T-helper 2 cell (primary cell): ENCODE data around the gene PAXIP1.
"Not testable (repeated sequence)": the region's sequence is repeated elsewhere in the genome, so short reads cannot be mapped to it uniquely, and the experiment has no call there.

ENCODE experiments used
- DNase-seq, 5 experiments: peaks; one replicate each; pipeline versions ENCODE4 v3.0.0 to v3.0.0-alpha.2; 2012 to 2022

Gene PAXIP1

DNA sequence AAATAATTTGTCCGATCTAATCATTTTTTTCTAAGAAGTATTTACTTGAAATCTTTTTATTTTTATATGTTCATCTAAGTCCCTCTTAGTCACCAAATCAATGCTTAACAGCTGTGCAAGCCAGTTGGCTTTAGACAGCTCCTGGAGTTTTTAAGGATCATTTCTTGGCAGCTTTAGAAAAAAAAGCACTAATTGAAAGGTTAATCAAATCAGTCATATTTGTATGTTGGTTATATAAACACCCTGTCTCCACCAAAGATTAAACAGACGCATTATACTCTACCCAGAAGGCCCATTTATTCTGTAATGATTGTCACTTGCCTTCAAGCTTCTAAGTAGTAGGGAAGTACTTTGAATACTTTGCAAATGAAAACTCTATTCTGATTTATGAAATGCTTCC lies 60.2 kb downstream of the PAXIP1 start:
- no peak for DNase-seq

GRCh38 chr7:154937837-154938236 lies 65.1 kb downstream of the PAXIP1 start:
- DNase-seq = no peak

- DNase-seq = not testable (repeated sequence)
These were observed 68.5 kb downstream of the PAXIP1 start for GRCh38 chr7:154934353-154934952.

GRCh38 chr7:154931906-154932305 lies 71.0 kb downstream of the PAXIP1 start:
- DNase-seq = no peak

DNA sequence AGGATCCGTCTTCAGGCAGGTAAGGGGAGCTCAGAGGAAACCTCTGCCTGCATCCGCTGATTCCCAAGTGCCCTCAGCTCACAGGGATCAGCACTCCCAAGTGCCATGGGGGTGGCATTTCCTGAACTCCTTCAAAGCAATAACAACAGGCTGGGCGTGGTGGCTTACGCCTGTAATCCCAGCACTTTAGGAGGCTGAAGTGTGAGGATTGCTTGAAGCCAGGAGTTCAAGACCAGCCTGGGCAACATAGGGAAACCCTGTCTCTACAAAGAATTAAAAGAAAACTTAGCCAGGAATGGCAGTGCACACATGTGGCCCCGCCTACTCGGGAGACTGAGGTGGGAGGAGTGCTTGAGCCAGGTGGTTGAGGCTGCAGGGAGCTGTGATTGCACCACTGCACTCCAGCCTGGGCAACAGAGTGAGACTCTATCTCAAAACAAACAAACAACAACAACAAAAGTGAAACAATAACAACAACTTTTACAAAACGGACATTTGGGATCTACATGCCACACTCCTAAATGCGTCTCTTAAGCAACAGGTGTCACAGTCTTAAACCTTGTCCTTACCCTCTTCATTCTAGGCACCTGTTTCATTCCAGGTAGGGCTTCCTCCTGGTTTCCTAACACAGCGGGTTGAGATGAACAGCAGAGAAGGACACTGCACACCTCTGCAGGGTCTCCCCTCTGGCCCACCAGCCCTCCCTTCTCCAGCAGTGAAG lies 73.8 kb downstream of the PAXIP1 start:
- DNase-seq = no peak

DNA sequence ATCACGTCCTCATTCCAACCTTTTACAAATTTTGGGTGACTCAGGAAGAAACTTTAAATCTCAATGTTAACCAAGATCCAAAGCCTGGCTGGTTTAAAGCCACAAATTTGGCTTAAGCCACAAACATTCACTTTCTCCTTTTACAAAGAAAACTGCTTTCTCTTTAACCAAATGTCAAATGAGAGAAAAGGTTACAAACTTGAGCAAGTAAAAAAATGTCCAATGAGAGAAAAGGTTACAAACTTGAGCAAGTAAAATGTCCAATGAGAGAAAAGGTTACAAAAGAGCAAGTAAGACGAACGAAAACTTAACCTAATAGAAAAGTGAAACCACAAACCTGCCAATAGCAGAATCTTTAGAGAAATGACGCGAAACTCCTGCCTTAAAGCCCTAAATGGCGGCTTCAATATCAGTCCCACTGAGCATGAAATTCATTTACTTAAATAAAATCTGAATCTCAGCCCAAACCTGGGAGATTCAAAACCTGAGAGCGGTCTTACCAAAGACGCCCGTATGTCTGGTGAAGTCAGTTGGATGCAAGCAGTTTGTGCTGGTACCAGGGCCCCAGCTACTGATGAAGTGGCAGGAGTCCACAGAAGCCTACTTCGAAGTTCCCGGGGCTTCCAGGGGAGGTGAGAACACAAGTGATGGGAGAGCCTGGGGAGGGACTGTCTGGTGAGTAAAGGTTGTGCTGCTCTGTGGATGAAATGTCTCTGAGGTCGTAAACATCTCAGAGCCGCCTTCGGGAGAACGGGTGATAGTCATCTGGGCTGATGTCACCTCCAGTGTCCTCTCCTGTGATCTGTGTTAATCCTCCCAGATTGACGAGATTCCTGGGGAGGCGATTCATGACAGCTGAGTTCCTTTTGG lies 74.6 kb downstream of the PAXIP1 start:
- DNase-seq = peak in 2 of 5 experiments; percentile 93 to 94

GRCh38 chr7:154927624-154928125 lies 75.2 kb downstream of the PAXIP1 start:
- peak in 4 of 5 experiments; percentile 64 to 87 (median 65) for DNase-seq

DNA sequence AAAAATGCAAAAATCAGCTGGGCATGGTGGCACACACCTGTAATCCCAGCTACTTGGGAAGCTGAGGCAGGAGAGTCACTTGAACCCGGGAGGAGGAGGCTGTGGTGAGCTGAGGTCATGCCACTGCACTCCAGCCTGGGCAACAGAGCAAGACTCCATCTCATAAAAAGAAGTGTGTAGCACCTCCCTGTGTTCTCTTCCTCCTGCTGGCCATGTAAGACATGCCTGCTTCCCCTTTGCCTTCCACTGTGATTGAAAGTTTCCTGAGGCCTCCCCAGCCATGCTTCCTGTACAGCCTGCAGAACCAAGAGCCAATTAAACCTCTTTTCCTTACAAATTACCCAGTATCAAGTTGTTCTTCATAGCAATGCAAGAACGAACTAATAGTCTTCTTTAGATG lies 80.5 kb downstream of the PAXIP1 start:
- DNase-seq = not testable (repeated sequence)

- no peak for DNase-seq
These were observed 83.3 kb downstream of the PAXIP1 start for GRCh38 chr7:154919344-154920225.

GRCh38 chr7:154918741-154919140 lies 84.2 kb downstream of the PAXIP1 start:
- DNase-seq = no peak

DNA sequence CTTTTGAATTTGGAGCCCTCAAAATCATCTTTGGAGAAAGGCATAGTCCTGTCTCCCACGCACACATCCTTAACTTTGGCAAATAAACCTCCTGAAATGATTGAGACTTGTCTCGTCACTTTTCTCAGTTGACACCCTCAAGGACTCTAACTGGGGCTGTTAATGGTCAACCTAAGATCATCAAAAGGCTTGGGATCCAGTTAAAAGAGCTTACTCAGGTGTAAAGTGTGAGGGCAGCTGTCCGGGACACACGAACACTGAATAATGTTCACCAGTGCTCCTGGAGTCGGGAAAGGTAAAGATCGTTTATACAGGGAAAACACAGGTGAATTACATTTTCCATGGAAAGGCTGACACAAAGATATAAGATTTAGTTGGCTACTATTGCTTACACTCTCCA lies 84.7 kb downstream of the PAXIP1 start:
- no peak for DNase-seq

GRCh38 chr7:154917808-154918160 lies 85.1 kb downstream of the PAXIP1 start:
- no peak for DNase-seq

DNA sequence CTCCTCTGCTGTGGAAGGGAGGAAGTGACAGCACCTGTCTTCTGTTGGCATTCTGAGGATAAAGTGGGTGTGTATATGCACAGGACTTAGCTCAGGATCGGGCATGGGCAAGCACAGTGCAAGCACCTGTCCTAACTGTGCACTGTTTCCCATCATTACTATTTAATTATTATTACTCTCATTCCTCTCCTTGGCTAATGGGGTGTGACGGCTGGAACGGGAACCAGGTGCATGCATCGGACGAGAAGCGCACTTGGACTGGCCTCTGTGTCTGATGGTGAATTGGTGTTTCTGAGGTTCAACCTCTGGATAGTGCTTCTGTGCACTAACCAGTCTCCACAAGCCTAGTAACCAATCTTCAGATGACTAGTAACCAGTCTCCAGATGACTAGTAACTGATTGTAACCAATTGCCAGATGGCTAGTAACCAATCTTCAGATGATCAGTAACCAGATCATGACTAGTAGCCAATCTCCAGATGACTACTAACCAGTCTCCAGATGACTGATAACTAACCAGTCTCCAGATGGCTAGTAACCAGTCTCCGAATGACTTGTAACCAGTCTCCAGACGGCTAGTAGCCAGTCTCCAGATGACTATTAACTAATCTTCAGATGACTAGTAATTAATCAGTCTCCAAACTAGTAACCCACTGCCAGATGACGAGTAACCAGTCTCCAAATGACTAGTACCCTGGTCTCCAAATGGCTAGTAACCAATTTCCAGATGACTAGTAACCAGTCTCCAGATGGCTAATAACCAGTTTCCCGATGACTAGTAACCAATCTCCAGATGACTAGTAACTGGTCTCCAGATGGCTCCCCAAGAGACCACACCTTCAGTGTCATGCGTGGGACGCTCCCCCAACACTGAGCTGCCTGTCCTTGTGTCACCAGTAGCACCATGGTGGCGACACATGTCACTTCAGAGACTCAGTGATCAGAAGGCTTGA lies 85.8 kb downstream of the PAXIP1 start:
- no peak for DNase-seq

DNA sequence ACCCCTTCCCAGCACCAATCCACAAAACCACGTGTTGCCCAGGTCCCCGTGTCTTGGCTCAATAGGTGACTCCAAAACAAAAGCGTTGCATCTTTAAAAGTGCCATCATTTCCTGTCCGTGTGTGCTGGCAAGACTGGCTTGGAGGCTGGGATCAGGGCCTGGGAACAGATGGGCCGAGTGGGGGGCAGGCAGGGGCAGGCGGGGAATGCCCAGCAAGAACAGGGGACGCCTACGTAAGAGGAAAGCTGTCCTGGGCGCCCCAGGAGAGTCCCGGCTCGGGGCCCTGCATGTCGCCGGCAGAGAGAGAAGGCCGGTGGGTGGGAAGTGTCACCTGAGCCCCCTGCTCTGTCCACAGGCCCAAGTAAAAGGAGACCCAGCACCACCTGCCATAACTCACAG lies 86.5 kb downstream of the PAXIP1 start:
- no peak for DNase-seq

DNA sequence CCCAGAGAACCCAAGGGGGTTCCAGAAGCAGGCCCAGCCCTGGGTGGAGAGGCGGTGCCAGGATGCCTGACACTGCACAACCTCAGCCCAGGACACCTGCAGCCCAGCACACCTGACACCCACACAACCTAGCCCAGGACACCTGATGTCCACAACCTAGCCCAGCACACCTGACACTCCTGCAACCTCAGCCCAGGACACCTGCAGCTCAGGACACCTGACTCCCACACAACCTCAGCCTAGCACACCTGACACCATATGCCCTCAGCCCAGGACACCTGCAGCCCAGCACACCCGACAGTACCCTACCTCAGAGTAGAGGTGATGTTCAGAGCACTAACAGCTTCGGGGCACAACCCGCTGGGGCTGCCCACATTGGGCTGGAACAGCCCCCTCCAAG lies 87.3 kb downstream of the PAXIP1 start:
- DNase-seq = no peak

DNA sequence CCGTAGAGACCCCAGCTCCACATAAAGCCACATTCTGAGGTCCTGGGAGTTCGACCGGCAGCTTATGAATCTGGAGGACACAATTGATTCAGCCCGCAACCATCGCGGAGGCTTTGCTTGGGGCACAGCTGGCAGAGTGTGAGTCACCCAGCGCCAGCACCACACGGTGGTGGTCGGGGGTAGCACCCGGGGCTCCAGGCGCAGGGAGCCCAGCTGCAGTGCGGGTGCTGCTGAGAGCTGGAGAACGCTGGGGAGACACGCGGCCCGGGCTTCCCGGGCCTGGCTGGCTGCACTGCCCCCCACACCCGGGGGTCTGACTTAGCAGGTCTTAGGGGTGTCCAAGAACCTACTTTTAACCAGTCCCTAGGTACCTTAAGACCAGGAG lies 87.9 kb downstream of the PAXIP1 start:
- no peak for DNase-seq

- DNase-seq = no peak
These were observed 88.5 kb downstream of the PAXIP1 start for GRCh38 chr7:154914308-154914995.

DNA sequence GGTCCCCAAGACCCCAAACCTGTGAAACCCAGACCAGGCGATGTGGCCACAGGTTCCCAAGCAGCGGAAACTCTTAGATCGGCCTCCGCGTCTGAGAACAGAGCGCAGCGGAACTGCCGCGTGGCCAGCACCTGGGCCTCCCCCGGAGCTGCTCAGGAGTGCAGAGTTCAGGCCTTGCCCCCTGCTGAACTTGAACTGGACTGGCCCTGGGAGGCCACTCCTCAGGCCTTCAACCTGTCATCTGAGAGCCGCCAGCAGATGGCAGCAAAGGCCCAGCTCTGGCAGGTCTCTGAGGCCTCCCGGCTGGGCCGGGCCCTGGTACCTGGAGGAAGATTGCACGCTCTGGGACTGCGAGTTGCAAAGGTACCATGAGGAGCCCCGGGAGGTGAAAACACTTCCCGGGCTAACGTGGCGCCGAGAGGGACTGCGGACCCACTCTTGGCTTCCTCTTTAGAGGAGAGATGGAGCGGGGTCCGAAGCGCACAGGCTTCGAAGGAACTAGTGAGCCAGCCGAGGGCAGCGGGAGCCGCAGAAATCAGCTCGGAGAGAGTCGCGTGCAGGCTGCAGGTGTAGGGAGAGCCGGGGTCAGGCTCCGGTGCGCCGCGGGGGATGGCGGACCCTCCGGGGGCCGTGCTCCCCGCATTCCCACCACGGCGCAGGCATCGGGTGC lies 89.2 kb downstream of the PAXIP1 start:
- peak; percentile 65 to 91 (median 79) for DNase-seq

DNA sequence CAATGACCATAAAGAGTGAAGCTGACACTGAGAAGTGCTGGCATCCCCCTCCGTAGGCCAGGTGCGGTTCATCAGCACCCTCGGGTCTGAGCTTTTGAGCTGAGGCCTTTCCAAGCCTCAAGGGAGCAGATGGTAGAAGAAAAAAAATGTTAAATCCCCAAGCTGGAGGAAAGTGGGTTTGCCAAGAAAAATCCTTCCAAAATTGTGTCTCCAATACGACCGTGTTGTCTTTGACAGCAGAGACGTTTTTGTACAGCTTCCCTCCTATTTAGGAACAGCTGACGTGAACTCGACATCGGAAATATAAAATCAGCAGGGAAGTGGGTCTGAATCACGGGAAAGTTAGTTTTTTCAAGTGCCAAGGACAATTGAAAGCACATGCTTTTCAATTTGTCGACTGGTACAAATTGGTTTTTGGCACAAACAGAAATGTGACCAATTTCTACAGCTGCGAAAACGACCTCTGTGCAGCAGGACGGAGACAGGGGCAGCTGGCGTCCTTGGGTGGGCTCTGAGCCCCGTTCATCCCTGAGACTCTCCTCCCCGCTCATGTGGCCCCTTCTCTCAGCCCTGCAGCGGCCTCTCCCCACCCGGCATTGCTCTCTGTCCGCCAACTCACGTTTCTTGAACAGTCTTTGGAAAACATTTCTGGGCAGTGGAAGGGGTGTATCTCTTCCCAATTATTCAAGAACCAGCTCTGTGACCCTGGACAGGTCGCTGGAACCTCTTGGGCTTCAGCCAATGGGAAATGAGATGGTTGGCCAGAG lies 89.9 kb downstream of the PAXIP1 start:
- no peak for DNase-seq
